Endothelial cell of umbilical vein (primary cell): ENCODE data around the gene RALGPS1. TPM values are rescaled to one million over a fixed set of nuclear protein-coding genes. Genes with fewer than 3 reads are reported as not detected.

Experiments
- BruUV-seq: library from RNA; stranded (reverse); fragments of 400-500 nt; replicated peaks from 2 replicates; lab custom pipeline; 2021; lab: Mats Ljungman, UMichigan
- CTCF ChIA-PET: fragments of 300-600, 350-600 bp; sonication (Branson Sonifier 250); formaldehyde crosslinking; loops from one replicate; lab custom pipeline; 2021; ENCODE audit warnings: antibody characterized with exemption, inconsistent platforms; lab: Charles Lee
- POLR2A ChIA-PET: fragments of 300-600, 350-600 bp; sonication (Branson Sonifier 250); formaldehyde crosslinking; loops from one replicate; lab custom pipeline; 2021; ENCODE audit warnings: antibody characterized with exemption, inconsistent platforms; lab: Charles Lee
- DNase-seq: peaks from one replicate; pipeline ENCODE4 v3.0.0-alpha.2; 2011; ENCODE audit warnings: low read depth, low spot score
- FAIRE-seq: peaks from 2 replicates; lab custom pipeline; 2011; peaks lifted over from hg19 to GRCh38; lab: Jason Lieb, UNC
- H2AFZ ChIP-seq: 2 replicates; pipeline ENCODE4 v1.6.0; 2012; ENCODE audit warnings: low read depth, low read length, control low read depth, inconsistent platforms
- H3K27ac ChIP-seq: 2 replicates; pipeline ENCODE4 v1.5.1; 2011; ENCODE audit warnings: low read depth, mild to moderate bottlenecking, control low read depth, low read length, moderate library complexity; ENCODE audit not compliant: insufficient read depth
- H3K27me3 ChIP-seq, 2 experiments: 2 replicates each; pipeline versions ENCODE4 v1.6.0 to v1.6.1; 2011; ENCODE audit warnings: low read length in 2 of 2, mixed read lengths in 1 of 2; ENCODE audit not compliant: control insufficient read depth in 2 of 2, insufficient read depth in 2 of 2
- H3K36me3 ChIP-seq, 2 experiments: 2 replicates in 1 of 2; 3 replicates in 1 of 2; pipeline ENCODE4 v1.5.1; 2011; ENCODE audit warnings: low read length in 2 of 2, mild to moderate bottlenecking in 1 of 2, moderate library complexity in 1 of 2; ENCODE audit not compliant: control insufficient read depth in 2 of 2, insufficient read depth in 2 of 2; ENCODE audit errors: extremely low read depth in 1 of 2
- H3K4me1 ChIP-seq: 3 replicates; pipeline ENCODE4 v1.5.1; 2011; ENCODE audit warnings: mild to moderate bottlenecking, low read length; ENCODE audit not compliant: control insufficient read depth, insufficient read depth; ENCODE audit errors: extremely low read depth
- H3K4me2 ChIP-seq: 2 replicates; pipeline ENCODE4 v1.6.1; 2011; ENCODE audit warnings: low read length, control low read depth, mixed read lengths; ENCODE audit not compliant: insufficient read depth
- H3K4me3 ChIP-seq, 3 experiments: fragments of 200-600 bp in 1 of 3; sonication (generic), shearing (Covaris generic) in 1 of 3; replicated peaks in 1 of 3; 2 replicates each; pipeline ENCODE4 v1.5.1; 2011 to 2016; ENCODE audit warnings: control low read depth in 3 of 3, low read length in 3 of 3, mild to moderate bottlenecking in 2 of 3, inconsistent platforms in 1 of 3, low read depth in 1 of 3, moderate library complexity in 1 of 3; ENCODE audit not compliant: insufficient read depth in 1 of 3
- H3K79me2 ChIP-seq: 2 replicates; pipeline ENCODE4 v1.6.0; 2012; ENCODE audit warnings: low read length, inconsistent platforms; ENCODE audit not compliant: control insufficient read depth, insufficient read depth
- H3K9ac ChIP-seq: replicated peaks from 2 replicates; pipeline ENCODE3; 2011; ENCODE audit warnings: low read length, control low read depth; ENCODE audit not compliant: insufficient read depth; ENCODE audit errors: extremely low read depth
- H3K9me1 ChIP-seq: replicated peaks from 3 replicates; pipeline ENCODE4 v1.6.0; 2011; ENCODE audit warnings: mild to moderate bottlenecking, low read length; ENCODE audit not compliant: control insufficient read depth, insufficient read depth; ENCODE audit errors: extremely low read depth
- H3K9me3 ChIP-seq: replicated peaks from 2 replicates; pipeline ENCODE4 v1.5.1; 2012; ENCODE audit warnings: low read length, inconsistent platforms; ENCODE audit not compliant: control insufficient read depth, insufficient read depth
- H4K20me1 ChIP-seq: replicated peaks from 2 replicates; pipeline ENCODE3; 2011; ENCODE audit warnings: mild to moderate bottlenecking, low read length; ENCODE audit not compliant: control insufficient read depth, insufficient read depth; ENCODE audit errors: extremely low read depth
- CTCF ChIP-seq, 2 donors: IDR thresholded peaks; 1 replicate in 1 of 2; 2 replicates in 1 of 2; pipeline ENCODE4 v1.5.1; 2011; ENCODE audit warnings: low read length in 2 of 2, mild to moderate bottlenecking in 2 of 2, moderate library complexity in 2 of 2, control low read depth in 1 of 2, inconsistent platforms in 1 of 2, low read depth in 1 of 2; ENCODE audit not compliant: insufficient read depth in 1 of 2; ENCODE audit errors: extremely low read depth in 1 of 2
- EZH2 ChIP-seq: IDR thresholded peaks from 2 replicates; pipeline ENCODE4 v1.6.1; 2012; ENCODE audit warnings: borderline replicate concordance, low read depth, mild to moderate bottlenecking, moderate library complexity, low read length, inconsistent platforms; ENCODE audit not compliant: severe bottlenecking
- FOS ChIP-seq: IDR thresholded peaks from 2 replicates; pipeline ENCODE4 v1.6.1; 2011; ENCODE audit warnings: mild to moderate bottlenecking, low read length, moderate library complexity, borderline replicate concordance; ENCODE audit not compliant: insufficient read depth
- GATA2 ChIP-seq: IDR thresholded peaks from 2 replicates; pipeline ENCODE4 v1.7.0; 2011; ENCODE audit warnings: low read depth, mild to moderate bottlenecking, moderate library complexity, mixed read lengths, low read length; ENCODE audit not compliant: insufficient read length, insufficient read depth
- JUN ChIP-seq: IDR thresholded peaks from 2 replicates; pipeline ENCODE4 v1.6.1; 2011; ENCODE audit warnings: borderline replicate concordance, low read depth; ENCODE audit not compliant: insufficient read length, insufficient read depth
- MYC ChIP-seq: IDR thresholded peaks from one replicate; pipeline ENCODE4 v1.6.1; 2011; ENCODE audit warnings: mild to moderate bottlenecking, low read depth, low read length
- POLR2A ChIP-seq: IDR thresholded peaks from 2 replicates; pipeline ENCODE4 v1.6.1; 2012; ENCODE audit warnings: low read depth, mild to moderate bottlenecking, control low read depth, low read length
- POLR2AphosphoS5 ChIP-seq: IDR thresholded peaks from 2 replicates; pipeline ENCODE4 v1.6.1; 2012; ENCODE audit warnings: low read depth, mild to moderate bottlenecking, control low read depth, low read length, moderate library complexity; ENCODE audit not compliant: insufficient read depth
- dilution Hi-C: fragments of 300-500 bp; cut with MboI; formaldehyde crosslinking; loops from one replicate; pipeline ENCODE4 v1.15.0; 2019; ENCODE audit warnings: low sequenced_read_pairs; ENCODE audit not compliant: extremely low pct_ligation_motif_present
- intact Hi-C: fragments of 100-400 bp; cut with micrococcal nuclease; formaldehyde crosslinking; loops from one replicate; pipeline ENCODE4 v1.10.0; 2022
- polyA plus RNA-seq, 4 experiments: library from polyadenylated mRNA; depleted of rRNA in 3 of 4; stranded (reverse) in 3 of 4; unstranded in 1 of 4; fragments of >200 nt; gene quantifications; 2 replicates each; pipeline versions ENCODE4 v1.2.1 to v1.2.3, GENCODE V29; 2011 to 2012; ENCODE audit warnings: missing spikeins in 1 of 4
- total RNA-seq: library from RNA; stranded (reverse); gene quantifications from 2 replicates; pipeline ENCODE4 v1.2.3, GENCODE V29; 2021
- TF ChIP-seq, protein P1 (sequence below): IDR thresholded peaks from 2 replicates; pipeline ENCODE4 v1.6.1; 2011; ENCODE audit not compliant: insufficient read depth, insufficient read length

RALGPS1 gene
- total and polyA plus RNA-seq, 2 donors (not counting 3 experiments of a cell fraction or from before 2014, with no cell fraction given) = 3.8 to 5.5 TPM

GRCh38 chr9:127053057-127053821, 138.7 kb downstream of the RALGPS1 start:
- intact Hi-C loops = no loop called here
- no peaks in the 10 kb centered on the region for H3K27me3 ChIP-seq
- ChIA-PET CTCF (no interaction called here), POLR2A (interaction anchor here (0.7 kb wide), 1 partner anchor 110 kb away, joined by 3 read pairs; no protein-coding TSS in a partner anchor)
- H3K9me1 ChIP-seq = no peaks in the 10 kb centered on the region
- DNase-seq (peak; percentile 62), FAIRE-seq (peak; percentile 81)
- no peak overlapping the region for H3K4me3 ChIP-seq
- H3K27ac ChIP-seq = no peak overlapping the region
- no peak overlapping the region for H3K9ac ChIP-seq
- no peak overlapping the region for H2AFZ ChIP-seq
- no peaks in the 10 kb centered on the region for H4K20me1 ChIP-seq
- H3K36me3 ChIP-seq = no peaks in the 10 kb centered on the region
- TF ChIP-seq MYC = no peak
- TF ChIP-seq POLR2AphosphoS5 = no peak
- TF ChIP-seq EZH2 = no peak
- no peak for TF ChIP-seq FOS
- TF ChIP-seq POLR2A = no peak
- no peak for TF ChIP-seq GATA2
- TF ChIP-seq CTCF (IDR thresholded peaks at IDR 0.05; ENCODE audit: extremely low read depth in 1 of 2, insufficient read depth in 1 of 2, low read depth in 1 of 2, low read length in 2 of 2) = no peak
- TF ChIP-seq JUN = no peak
- TF ChIP-seq, protein P1, sequence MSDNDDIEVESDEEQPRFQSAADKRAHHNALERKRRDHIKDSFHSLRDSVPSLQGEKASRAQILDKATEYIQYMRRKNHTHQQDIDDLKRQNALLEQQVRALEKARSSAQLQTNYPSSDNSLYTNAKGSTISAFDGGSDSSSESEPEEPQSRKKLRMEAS = no peak
- no peaks in the 10 kb centered on the region for H3K79me2 ChIP-seq
- dilution Hi-C loops = no loop called here
- H3K4me1 ChIP-seq = peaks cover 37% of the 10 kb centered on the region
- no peaks in the 10 kb centered on the region for H3K9me3 ChIP-seq
- no peak overlapping the region for H3K4me2 ChIP-seq
- no TSS peak for BruUV-seq
